Measurements from ENCODE around the gene MAEA.

DNA sequence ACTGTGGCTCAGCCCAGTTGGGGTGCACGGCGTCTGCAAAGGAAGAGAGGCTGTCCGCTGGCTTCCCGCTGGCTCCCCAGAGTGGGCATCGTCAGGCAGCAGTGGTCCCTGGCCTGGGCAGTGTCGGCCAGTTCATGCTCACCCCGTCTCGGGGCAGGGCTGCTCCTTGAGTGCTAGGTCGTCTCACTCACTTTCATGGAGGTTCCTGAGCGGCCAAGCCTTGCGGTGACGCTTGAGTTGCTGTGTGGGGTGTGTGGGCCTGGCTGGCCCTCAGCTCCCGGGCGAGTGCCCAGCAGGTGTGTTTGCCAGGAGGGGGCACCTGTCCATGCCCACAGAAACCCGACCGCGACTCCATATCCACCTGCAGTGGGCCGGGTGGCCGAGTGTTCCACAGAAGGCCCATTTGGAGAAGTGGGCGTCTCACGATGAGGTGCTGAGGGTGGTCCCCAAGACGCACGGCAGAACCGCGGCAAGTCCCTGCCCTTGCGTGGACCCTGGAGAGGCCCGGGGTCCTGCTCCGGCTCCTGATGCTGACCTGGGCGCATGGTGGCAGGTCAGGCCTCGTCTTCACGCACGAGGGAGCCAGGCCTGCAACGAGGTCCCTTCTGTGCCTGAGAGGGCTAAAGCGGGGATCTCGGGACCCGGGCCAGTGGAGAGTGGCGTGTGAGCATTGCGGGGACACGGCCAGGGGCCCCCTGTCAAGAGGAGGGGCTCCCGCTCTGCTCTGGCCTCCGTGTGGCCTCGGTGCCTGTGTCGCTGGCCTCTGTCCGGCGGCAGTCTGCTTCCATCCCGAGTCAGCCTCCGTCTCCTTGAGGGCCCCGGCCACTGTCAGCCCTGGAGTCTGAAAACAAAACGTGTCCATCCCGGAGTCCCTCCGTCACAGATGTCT is 38.8 kb downstream of the MAEA start:
- TF ChIP-seq, protein P1, sequence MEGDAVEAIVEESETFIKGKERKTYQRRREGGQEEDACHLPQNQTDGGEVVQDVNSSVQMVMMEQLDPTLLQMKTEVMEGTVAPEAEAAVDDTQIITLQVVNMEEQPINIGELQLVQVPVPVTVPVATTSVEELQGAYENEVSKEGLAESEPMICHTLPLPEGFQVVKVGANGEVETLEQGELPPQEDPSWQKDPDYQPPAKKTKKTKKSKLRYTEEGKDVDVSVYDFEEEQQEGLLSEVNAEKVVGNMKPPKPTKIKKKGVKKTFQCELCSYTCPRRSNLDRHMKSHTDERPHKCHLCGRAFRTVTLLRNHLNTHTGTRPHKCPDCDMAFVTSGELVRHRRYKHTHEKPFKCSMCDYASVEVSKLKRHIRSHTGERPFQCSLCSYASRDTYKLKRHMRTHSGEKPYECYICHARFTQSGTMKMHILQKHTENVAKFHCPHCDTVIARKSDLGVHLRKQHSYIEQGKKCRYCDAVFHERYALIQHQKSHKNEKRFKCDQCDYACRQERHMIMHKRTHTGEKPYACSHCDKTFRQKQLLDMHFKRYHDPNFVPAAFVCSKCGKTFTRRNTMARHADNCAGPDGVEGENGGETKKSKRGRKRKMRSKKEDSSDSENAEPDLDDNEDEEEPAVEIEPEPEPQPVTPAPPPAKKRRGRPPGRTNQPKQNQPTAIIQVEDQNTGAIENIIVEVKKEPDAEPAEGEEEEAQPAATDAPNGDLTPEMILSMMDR (IDR thresholded peaks at IDR 0.05) = no peak
- no peak for TF ChIP-seq EP300 (IDR thresholded peaks at IDR 0.05)
- TF ChIP-seq POLR2A (IDR thresholded peaks at IDR 0.05) = no peak

All from ovary (tissue), 3 donors.